Natural killer cell (primary cell): ENCODE measurements around the gene DDX4. TPM values are rescaled to one million over a fixed set of nuclear protein-coding genes. Genes with fewer than 3 reads are reported as not detected.
A peak's percentile ranks its signal among the peaks of the same experiment; 100 is the strongest.

Source experiments
- ATAC-seq, 3 donors: fragments of 150-1000 bp in 2 of 3; fragments of 200-7000 bp in 1 of 3; cut with Tn5 transposase; 1 replicate in 1 of 3; 2 replicates in 2 of 3; pipeline ENCODE4 v1.10.0; 2021; ENCODE audit warnings: mild to moderate bottlenecking in 2 of 3, moderate library complexity in 2 of 3
- DNase-seq, 2 donors: peaks; one replicate each; pipeline versions ENCODE4 v3.0.0 to v3.0.0-alpha.2; 2013 to 2021; ENCODE audit warnings: mixed read lengths in 1 of 2
- H3K27ac ChIP-seq: one replicate; pipeline ENCODE4 v1.5.1; 2013; ENCODE audit warnings: mild to moderate bottlenecking, low read length
- H3K27me3 ChIP-seq: one replicate; pipeline ENCODE4 v1.6.1; 2013; ENCODE audit warnings: low read length; ENCODE audit not compliant: control insufficient read depth, insufficient read depth
- H3K36me3 ChIP-seq: one replicate; pipeline ENCODE4 v1.6.1; 2013; ENCODE audit warnings: low read length; ENCODE audit not compliant: control insufficient read depth, insufficient read depth
- H3K4me1 ChIP-seq: one replicate; pipeline ENCODE4 v1.6.1; 2013; ENCODE audit warnings: low read length; ENCODE audit not compliant: control insufficient read depth, insufficient read depth
- H3K4me3 ChIP-seq: one replicate; pipeline ENCODE4 v1.5.1; 2013; ENCODE audit warnings: low read length
- H3K9me3 ChIP-seq: one replicate; pipeline ENCODE4 v1.6.1; 2013; ENCODE audit warnings: low read length; ENCODE audit not compliant: control insufficient read depth, insufficient read depth
- H3K27ac Mint-ChIP-seq, 2 donors: one replicate each; pipeline ENCODE4 v1.8.0; 2022; ENCODE audit warnings: mild to moderate bottlenecking in 2 of 2, mixed read lengths in 2 of 2, moderate library complexity in 1 of 2
- H3K27me3 Mint-ChIP-seq, 2 donors: one replicate each; pipeline ENCODE4 v1.8.0; 2022; ENCODE audit warnings: low read depth in 2 of 2, mixed read lengths in 2 of 2
- H3K36me3 Mint-ChIP-seq: one replicate; pipeline ENCODE4 v1.8.0; 2022; ENCODE audit warnings: mixed read lengths
- H3K4me1 Mint-ChIP-seq, 2 donors: one replicate each; pipeline ENCODE4 v1.8.0; 2022; ENCODE audit warnings: mixed read lengths in 2 of 2
- H3K4me3 Mint-ChIP-seq: one replicate; pipeline ENCODE4 v1.8.0; 2022; ENCODE audit warnings: mild to moderate bottlenecking, moderate library complexity, mixed read lengths
- H3K9me3 Mint-ChIP-seq, 2 donors: one replicate each; pipeline ENCODE4 v1.8.0; 2022; ENCODE audit warnings: mixed read lengths in 2 of 2
- WGBS: methylation state at CpG from one replicate; pipeline ENCODE4 v1.1.7; 2013; ENCODE audit warnings: missing lambda C conversion rate; ENCODE audit not compliant: insufficient coverage; 5-methylcytosine and 5-hydroxymethylcytosine counted together
- intact Hi-C: fragments of 100-400 bp; cut with micrococcal nuclease; formaldehyde crosslinking; loops from one replicate; pipeline ENCODE4 v1.14.2; 2022
- total RNA-seq, 4 donors: library from RNA; stranded (reverse); fragments of 120-200 nt in 1 of 4; gene quantifications; one replicate each; pipeline versions ENCODE4 v1.2.3 to v1.2.4, GENCODE V29; 2013 to 2022
- TF ChIP-seq, protein P1 (sequence below): fragments of 200-600 bp; IDR thresholded peaks from one replicate; pipeline ENCODE4 v1.8.0; 2022; ENCODE audit warnings: antibody characterized with exemption

The DDX4 gene
- total RNA-seq, 3 donors from 2014 or later (not counting 1 experiment from before 2014, with no cell fraction given): not detected

DNA sequence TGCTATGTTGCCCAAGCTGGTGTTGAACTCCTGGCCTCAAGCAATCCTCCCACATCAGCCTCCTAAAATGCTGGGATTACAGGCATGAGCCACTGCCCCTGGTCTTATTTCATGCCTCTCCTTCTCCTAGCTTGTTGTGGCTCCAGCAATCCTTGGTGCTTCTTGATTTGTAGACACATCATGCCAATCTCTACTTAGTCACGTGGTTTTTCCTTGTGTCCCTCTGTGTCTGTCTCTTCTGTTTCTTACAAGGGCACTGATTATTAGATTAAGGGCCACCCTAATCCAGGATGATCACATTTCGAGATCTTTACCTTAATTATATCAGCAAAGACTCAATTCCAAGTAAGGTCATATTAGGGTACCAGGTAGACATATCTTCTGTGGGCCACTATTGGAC is 104.1 kb downstream of the DDX4 start:
- no peak overlapping the region for H3K27ac ChIP-seq
- H3K9me3 ChIP-seq: no peaks in the 10 kb centered on the region
- H3K27ac Mint-ChIP-seq: no peak overlapping the region
- no peaks in the 10 kb centered on the region for H3K36me3 Mint-ChIP-seq
- H3K27me3 Mint-ChIP-seq: peaks cover 8 to 10% of the 10 kb centered on the region in 2 donors
- no peak for DNase-seq
- no peaks in the 10 kb centered on the region for H3K4me1 ChIP-seq
- 60% methylated on average over 1 of the region's 2 CpGs for WGBS
- no peak overlapping the region for H3K4me3 Mint-ChIP-seq
- peaks cover 0 to 2% of the 10 kb centered on the region in 2 donors for H3K9me3 Mint-ChIP-seq
- ATAC-seq: no peak
- no peaks in the 10 kb centered on the region for H3K36me3 ChIP-seq
- no peaks in the 10 kb centered on the region for H3K27me3 ChIP-seq
- no peak overlapping the region for H3K4me3 ChIP-seq
- intact Hi-C loops: no loop called here
- H3K4me1 Mint-ChIP-seq: no peaks in the 10 kb centered on the region
- TF ChIP-seq, protein P1, sequence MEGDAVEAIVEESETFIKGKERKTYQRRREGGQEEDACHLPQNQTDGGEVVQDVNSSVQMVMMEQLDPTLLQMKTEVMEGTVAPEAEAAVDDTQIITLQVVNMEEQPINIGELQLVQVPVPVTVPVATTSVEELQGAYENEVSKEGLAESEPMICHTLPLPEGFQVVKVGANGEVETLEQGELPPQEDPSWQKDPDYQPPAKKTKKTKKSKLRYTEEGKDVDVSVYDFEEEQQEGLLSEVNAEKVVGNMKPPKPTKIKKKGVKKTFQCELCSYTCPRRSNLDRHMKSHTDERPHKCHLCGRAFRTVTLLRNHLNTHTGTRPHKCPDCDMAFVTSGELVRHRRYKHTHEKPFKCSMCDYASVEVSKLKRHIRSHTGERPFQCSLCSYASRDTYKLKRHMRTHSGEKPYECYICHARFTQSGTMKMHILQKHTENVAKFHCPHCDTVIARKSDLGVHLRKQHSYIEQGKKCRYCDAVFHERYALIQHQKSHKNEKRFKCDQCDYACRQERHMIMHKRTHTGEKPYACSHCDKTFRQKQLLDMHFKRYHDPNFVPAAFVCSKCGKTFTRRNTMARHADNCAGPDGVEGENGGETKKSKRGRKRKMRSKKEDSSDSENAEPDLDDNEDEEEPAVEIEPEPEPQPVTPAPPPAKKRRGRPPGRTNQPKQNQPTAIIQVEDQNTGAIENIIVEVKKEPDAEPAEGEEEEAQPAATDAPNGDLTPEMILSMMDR: no peak

DNA sequence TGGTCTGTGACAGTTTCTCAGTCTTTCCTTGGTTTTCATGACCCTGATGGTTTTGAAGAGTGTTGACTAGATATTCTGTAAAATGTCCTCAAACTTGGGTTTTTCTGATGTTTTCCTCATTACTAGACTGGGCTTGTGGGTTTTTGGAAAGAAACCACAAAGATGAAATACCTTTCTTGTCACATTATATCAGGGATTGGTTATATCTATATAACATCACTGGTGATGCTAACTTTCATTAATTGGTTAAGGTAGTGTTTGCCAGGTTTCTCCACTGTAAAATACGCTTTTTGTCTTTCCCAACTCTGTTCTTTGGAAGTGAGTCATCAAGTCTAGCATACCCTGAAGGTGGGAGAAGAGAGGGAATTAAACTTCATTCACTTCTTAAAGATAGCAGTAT is 110.0 kb downstream of the DDX4 start:
- H3K9me3 Mint-ChIP-seq: no peaks in the 10 kb centered on the region
- Histone ChIP-seq H3K4me3 (no peak overlapping the region), H3K4me1 (no peaks in the 10 kb centered on the region), H3K9me3 (no peaks in the 10 kb centered on the region), H3K27ac (no peak overlapping the region), H3K27me3 (no peaks in the 10 kb centered on the region), H3K36me3 (no peaks in the 10 kb centered on the region)
- no CpG with 5 or more reads among the region's 1 CpG for WGBS
- TF ChIP-seq, protein P1: no peak
- ATAC-seq (no peak), DNase-seq (no peak)
- peaks cover 0 to 12% of the 10 kb centered on the region in 2 donors for H3K4me1 Mint-ChIP-seq
- H3K4me3 Mint-ChIP-seq: no peak overlapping the region
- H3K27ac Mint-ChIP-seq: no peak overlapping the region
- intact Hi-C loops: no loop called here
- H3K36me3 Mint-ChIP-seq: peaks cover 5% of the 10 kb centered on the region
- H3K27me3 Mint-ChIP-seq: peaks cover 14 to 45% of the 10 kb centered on the region in 2 donors

DNA sequence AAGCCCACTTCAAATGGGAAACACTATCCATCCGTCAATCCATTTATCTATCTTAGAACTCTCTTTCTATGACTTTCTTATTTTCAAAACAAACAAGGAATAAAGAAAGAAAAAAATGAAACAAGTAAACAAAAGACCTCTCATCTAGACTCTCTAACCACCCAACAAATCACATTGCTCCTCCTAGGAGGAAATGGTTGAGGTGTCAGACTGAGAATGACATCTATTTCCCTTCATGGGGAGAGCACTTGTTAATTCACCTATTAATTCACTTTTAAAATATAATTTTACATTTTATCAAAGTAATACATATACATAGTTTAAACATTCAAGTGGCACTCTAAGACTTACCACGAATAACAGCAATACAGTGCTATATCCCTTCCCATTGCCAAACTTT is 110.9 kb downstream of the DDX4 start:
- Histone ChIP-seq H3K36me3 (no peaks in the 10 kb centered on the region), H3K27me3 (no peaks in the 10 kb centered on the region), H3K9me3 (no peaks in the 10 kb centered on the region), H3K4me1 (no peaks in the 10 kb centered on the region), H3K27ac (no peak overlapping the region), H3K4me3 (no peak overlapping the region)
- Mint-ChIP-seq H3K27ac (no peak overlapping the region), H3K4me3 (no peak overlapping the region), H3K9me3 (no peaks in the 10 kb centered on the region), H3K36me3 (peaks cover 5% of the 10 kb centered on the region), H3K27me3 (peaks cover 12 to 45% of the 10 kb centered on the region in 2 donors), H3K4me1 (peaks cover 0 to 12% of the 10 kb centered on the region in 2 donors)
- TF ChIP-seq, protein P1: no peak
- peak in 2 of 3 donors; percentile 54 to 68 for ATAC-seq
- intact Hi-C loops: no loop called here
- 77% methylated on average over 2 of the region's 2 CpGs for WGBS
- no peak for DNase-seq
